Upper lobe of left lung (tissue), 6 donors: ENCODE measurements around the gene ADRA1B. TPM values are rescaled to one million over a fixed set of nuclear protein-coding genes. Genes with fewer than 3 reads are reported as not detected.
A peak's percentile ranks its signal among the peaks of the same experiment; 100 is the strongest.

ENCODE experiments used
- ATAC-seq, 2 donors: fragments of 200-7000 bp; cut with Tn5 transposase; one replicate each; pipeline ENCODE4 v1.9.1; 2022; ENCODE audit warnings: mild to moderate bottlenecking in 2 of 2, moderate library complexity in 2 of 2; ENCODE audit not compliant: low FRiP score in 2 of 2
- DNase-seq, 2 donors: peaks; one replicate each; pipeline ENCODE4 v3.0.0-alpha.2; 2019 to 2020
- H3K27ac ChIP-seq, 4 donors: fragments of 200-600 bp; sonication (generic); one replicate each; pipeline ENCODE4 v1.5.1; 2016 to 2019
- H3K27me3 ChIP-seq, 4 donors: fragments of 200-600 bp; sonication (generic); one replicate each; pipeline ENCODE4 v1.5.1; 2017 to 2019
- H3K36me3 ChIP-seq, 4 donors: fragments of 200-600 bp; sonication (generic); one replicate each; pipeline ENCODE4 v1.5.1; 2016 to 2019
- H3K4me1 ChIP-seq, 4 donors: fragments of 200-600 bp; sonication (generic); one replicate each; pipeline ENCODE4 v1.5.1; 2018 to 2019
- H3K4me3 ChIP-seq, 4 donors: fragments of 200-600 bp; sonication (generic); one replicate each; pipeline ENCODE4 v1.5.1; 2017 to 2019; ENCODE audit warnings: mild to moderate bottlenecking in 2 of 4, moderate library complexity in 1 of 4
- H3K9me3 ChIP-seq, 4 donors: fragments of 200-600 bp; sonication (generic); one replicate each; pipeline ENCODE4 v1.5.1; 2018 to 2019
- EP300 ChIP-seq, 4 donors: sonication (generic); formaldehyde crosslinking; IDR thresholded peaks; one replicate each; pipeline ENCODE4 v1.5.1; 2017; ENCODE audit warnings: antibody characterized with exemption in 4 of 4, control low read depth in 2 of 4
- POLR2A ChIP-seq, 4 donors: fragments of 450-650 bp; IDR thresholded peaks; one replicate each; pipeline ENCODE4 v1.5.1; 2016 to 2017; ENCODE audit warnings: antibody characterized with exemption in 4 of 4, mild to moderate bottlenecking in 2 of 4
- POLR2AphosphoS5 ChIP-seq, 2 donors: sonication (generic); formaldehyde crosslinking; IDR thresholded peaks; one replicate each; pipeline ENCODE4 v1.5.1; 2017; ENCODE audit warnings: antibody characterized with exemption in 2 of 2
- WGBS, 2 donors: methylation state at CpG; one replicate each; pipeline ENCODE4 v1.1.5; 2017 to 2018; 5-methylcytosine and 5-hydroxymethylcytosine counted together
- total RNA-seq, 6 donors: library from RNA; depleted of rRNA in 4 of 6; stranded (reverse); fragments of >200 nt in 4 of 6; gene quantifications; one replicate each; pipeline versions ENCODE4 v1.1.0 to v1.2.1, GENCODE V29; 2016 to 2021
- TF ChIP-seq, protein P1 (sequence below), 6 experiments: fragments of 450-650 bp in 4 of 6; fragments of 200-600 bp in 2 of 6; sonication (generic) in 2 of 6; IDR thresholded peaks; one replicate each; pipeline ENCODE4 v1.5.1; 2016 to 2019; ENCODE audit warnings: antibody characterized with exemption in 6 of 6
- donor health status: DM: no; HTN: no; CAD: no; lungs with moderate emphysema.
- donor health status: DM: no; HTN: yes; CAD: no; lungs with severe emphysema.

ADRA1B gene
- total RNA-seq, 6 donors from 2014 or later, result 3.4 to 9.9 (median 5.9) TPM

DNA sequence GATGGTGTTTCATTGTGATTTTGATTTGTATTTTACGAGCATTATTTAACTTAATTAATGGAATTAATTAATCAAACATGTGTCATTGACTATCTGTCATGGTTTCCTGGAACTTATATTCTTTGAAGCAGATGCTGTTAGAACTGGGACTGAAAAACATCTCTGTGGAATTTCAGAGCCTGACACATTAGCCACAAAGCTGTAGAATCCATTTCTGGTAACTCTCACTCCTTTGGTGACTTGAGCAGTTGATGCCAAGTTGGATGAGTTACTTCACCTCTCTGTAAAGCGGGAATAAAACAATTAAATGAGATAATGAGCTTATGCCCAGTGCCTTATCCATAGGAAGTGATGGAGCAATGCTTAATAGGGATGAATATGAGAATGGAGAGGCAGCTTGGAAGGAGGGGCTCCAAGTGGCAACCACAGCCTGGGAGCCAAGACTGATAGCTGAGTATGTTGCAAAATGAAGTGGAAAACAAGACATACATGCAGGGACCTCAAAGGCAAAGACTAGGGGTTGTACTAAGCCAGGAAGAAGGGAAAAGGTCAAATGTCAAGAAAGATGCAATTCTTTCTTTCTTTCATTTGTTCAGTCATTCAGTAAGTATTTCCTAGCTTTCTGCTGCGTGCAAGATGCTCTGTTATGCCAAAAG, 23.1 kb upstream of the ADRA1B start:
- no peak for DNase-seq
- H3K36me3 ChIP-seq, result no peaks in the 10 kb centered on the region
- no peak overlapping the region for H3K27ac ChIP-seq
- H3K4me1 ChIP-seq, result peaks cover 0 to 8% (median 0%) of the 10 kb centered on the region in 4 donors
- no peak for ATAC-seq
- H3K27me3 ChIP-seq, result no peaks in the 10 kb centered on the region
- no peak for TF ChIP-seq EP300 (IDR thresholded peaks at IDR 0.05)
- TF ChIP-seq, protein P1, sequence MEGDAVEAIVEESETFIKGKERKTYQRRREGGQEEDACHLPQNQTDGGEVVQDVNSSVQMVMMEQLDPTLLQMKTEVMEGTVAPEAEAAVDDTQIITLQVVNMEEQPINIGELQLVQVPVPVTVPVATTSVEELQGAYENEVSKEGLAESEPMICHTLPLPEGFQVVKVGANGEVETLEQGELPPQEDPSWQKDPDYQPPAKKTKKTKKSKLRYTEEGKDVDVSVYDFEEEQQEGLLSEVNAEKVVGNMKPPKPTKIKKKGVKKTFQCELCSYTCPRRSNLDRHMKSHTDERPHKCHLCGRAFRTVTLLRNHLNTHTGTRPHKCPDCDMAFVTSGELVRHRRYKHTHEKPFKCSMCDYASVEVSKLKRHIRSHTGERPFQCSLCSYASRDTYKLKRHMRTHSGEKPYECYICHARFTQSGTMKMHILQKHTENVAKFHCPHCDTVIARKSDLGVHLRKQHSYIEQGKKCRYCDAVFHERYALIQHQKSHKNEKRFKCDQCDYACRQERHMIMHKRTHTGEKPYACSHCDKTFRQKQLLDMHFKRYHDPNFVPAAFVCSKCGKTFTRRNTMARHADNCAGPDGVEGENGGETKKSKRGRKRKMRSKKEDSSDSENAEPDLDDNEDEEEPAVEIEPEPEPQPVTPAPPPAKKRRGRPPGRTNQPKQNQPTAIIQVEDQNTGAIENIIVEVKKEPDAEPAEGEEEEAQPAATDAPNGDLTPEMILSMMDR (IDR thresholded peaks at IDR 0.05), result no peak
- no peak for TF ChIP-seq POLR2A (IDR thresholded peaks at IDR 0.05)
- TF ChIP-seq POLR2AphosphoS5 (IDR thresholded peaks at IDR 0.05), result no peak
- 88 to 90% methylated on average over 3 of the region's 3 CpGs for WGBS, 2 donors
- no peaks in the 10 kb centered on the region for H3K9me3 ChIP-seq
- H3K4me3 ChIP-seq, result no peak overlapping the region

DNA sequence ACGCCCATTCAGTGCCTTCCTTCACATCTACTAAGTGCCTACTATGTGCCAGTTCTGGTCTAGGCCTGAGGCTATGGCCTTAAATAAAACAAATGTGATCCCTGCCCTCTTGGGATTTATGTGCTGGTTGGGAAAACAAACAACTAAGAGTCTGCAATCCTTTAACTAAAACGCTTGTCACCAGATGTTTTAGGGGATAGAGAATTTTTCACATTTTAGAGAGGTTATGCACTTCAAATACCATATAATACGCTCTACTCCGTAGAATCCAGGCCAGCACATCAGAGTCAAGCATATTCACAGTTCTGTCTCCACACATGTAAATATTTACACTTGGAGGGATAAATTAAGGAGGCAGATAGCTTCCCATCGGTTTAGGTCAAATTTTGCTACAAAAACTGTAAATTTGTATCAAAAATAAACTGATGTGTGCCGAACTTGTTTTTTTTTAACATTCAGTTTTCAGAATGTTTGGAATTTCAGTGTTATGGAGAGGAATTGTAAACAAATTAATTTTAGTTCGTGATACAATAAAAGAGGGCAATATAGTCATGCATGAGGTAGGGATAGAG, 22.0 kb upstream of the ADRA1B start:
- no peaks in the 10 kb centered on the region for H3K9me3 ChIP-seq
- TF ChIP-seq, protein P1 (IDR thresholded peaks at IDR 0.05), result no peak
- TF ChIP-seq EP300 (IDR thresholded peaks at IDR 0.05), result no peak
- no peak for TF ChIP-seq POLR2AphosphoS5 (IDR thresholded peaks at IDR 0.05)
- no peak for TF ChIP-seq POLR2A (IDR thresholded peaks at IDR 0.05)
- no peaks in the 10 kb centered on the region for H3K27me3 ChIP-seq
- WGBS, 2 donors, result 61 to 72% methylated on average over 6 to 7 of the region's 7 CpGs
- no peak for DNase-seq
- peak overlapping the region in 1 of 4 donors; percentile 62 for H3K27ac ChIP-seq
- H3K4me1 ChIP-seq, result peaks cover 0 to 8% (median 0%) of the 10 kb centered on the region in 4 donors
- no peak overlapping the region for H3K4me3 ChIP-seq
- ATAC-seq, result no peak
- H3K36me3 ChIP-seq, result no peaks in the 10 kb centered on the region

DNA sequence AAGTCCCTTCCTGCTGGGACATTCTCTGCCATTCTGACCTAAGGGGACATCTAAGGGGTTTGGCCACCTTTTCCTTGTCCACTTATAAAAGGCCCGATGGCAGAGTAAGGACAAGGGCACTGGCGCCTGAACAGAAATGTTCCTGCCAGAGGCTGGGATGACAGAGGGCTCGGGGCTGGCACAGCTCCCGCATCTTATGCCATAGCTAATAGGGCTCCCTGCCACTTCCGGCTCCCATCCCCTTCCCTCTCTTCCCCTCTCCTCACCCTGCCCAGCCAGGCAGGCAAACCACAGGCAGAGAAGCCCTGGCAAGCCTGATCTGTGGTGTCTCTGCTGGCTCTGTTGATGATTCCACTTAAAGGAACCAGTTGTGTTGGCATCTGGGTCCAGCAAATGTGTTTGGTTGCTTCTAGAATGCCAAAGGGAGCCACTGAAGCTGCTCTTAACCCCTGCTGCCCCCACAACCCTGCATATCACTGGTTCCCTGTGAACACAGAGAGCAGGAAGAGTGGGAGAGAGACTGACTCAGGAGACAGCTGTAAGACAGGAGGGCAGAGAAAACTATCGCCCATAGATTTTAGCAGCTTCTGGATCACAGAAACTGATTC, 18.4 kb upstream of the ADRA1B start:
- TF ChIP-seq, protein P1 (IDR thresholded peaks at IDR 0.05), result no peak
- TF ChIP-seq EP300 (IDR thresholded peaks at IDR 0.05), result no peak
- no peak overlapping the region for H3K4me3 ChIP-seq
- H3K27me3 ChIP-seq, result no peaks in the 10 kb centered on the region
- H3K36me3 ChIP-seq, result no peaks in the 10 kb centered on the region
- no peaks in the 10 kb centered on the region for H3K9me3 ChIP-seq
- no peak overlapping the region for H3K27ac ChIP-seq
- DNase-seq (peak in 1 of 2 donors; percentile 61), ATAC-seq (no peak)
- 62 to 68% methylated on average over 6 of the region's 6 CpGs for WGBS, 2 donors
- peaks cover 0 to 5% (median 0%) of the 10 kb centered on the region in 4 donors for H3K4me1 ChIP-seq

DNA sequence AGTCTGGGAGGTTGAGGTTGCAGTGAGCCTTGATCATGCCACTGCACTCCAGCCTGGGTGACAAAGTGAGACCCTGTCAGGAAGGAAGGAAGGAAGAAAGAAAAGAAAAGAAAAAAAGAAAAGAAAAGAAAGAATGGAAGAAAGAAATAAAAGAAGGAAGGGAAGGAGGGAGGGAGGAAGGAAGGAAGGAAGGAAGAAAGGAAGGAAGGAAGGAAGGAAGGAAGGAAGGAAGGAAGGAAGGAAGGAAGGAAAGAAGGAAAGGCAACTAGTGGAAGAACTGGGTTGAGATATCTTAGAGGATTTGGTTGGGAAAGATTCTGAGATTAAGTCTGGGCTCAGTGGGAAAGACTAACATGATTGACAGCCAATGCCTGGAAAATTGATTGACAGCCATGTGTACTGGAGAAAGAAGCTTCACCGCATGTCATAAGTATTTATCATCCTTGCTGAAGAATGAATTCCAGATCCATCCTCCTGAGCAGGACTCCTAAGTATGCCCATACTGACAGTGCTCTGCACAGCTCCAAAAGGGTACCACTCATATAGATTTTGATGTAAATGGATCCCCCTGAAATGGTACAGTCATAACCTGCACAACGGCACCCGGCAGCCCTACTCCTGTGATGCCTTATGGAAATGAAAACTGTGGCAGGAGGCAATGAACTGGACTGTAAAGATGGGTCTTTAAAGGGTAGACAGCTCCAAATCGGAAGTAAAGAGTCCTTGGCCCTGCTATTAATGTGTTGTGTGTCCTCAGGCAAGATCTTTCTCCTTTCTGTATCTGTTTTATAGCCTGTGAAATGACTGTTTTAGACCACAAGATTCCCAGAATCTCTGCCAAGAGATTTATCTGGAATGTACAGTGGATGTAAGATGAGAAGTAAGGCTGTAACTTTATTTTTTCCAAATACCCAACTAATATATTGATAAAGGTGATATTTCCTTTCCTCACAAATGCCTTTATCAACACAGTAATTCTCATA, 16.9 kb upstream of the ADRA1B start:
- H3K4me1 ChIP-seq, result peaks cover 0 to 5% (median 0%) of the 10 kb centered on the region in 4 donors
- no peaks in the 10 kb centered on the region for H3K27me3 ChIP-seq
- no peaks in the 10 kb centered on the region for H3K9me3 ChIP-seq
- H3K4me3 ChIP-seq, result no peak overlapping the region
- DNase-seq (no peak), ATAC-seq (no peak)
- no peaks in the 10 kb centered on the region for H3K36me3 ChIP-seq
- TF ChIP-seq POLR2A (IDR thresholded peaks at IDR 0.05) (no peak), EP300 (IDR thresholded peaks at IDR 0.05) (no peak), POLR2AphosphoS5 (IDR thresholded peaks at IDR 0.05) (no peak)
- TF ChIP-seq, protein P1 (IDR thresholded peaks at IDR 0.05), result no peak
- 84 to 95% methylated on average over 4 of the region's 4 CpGs for WGBS, 2 donors
- H3K27ac ChIP-seq, result no peak overlapping the region
